ENCODE results near the gene C5AR2.

DNA sequence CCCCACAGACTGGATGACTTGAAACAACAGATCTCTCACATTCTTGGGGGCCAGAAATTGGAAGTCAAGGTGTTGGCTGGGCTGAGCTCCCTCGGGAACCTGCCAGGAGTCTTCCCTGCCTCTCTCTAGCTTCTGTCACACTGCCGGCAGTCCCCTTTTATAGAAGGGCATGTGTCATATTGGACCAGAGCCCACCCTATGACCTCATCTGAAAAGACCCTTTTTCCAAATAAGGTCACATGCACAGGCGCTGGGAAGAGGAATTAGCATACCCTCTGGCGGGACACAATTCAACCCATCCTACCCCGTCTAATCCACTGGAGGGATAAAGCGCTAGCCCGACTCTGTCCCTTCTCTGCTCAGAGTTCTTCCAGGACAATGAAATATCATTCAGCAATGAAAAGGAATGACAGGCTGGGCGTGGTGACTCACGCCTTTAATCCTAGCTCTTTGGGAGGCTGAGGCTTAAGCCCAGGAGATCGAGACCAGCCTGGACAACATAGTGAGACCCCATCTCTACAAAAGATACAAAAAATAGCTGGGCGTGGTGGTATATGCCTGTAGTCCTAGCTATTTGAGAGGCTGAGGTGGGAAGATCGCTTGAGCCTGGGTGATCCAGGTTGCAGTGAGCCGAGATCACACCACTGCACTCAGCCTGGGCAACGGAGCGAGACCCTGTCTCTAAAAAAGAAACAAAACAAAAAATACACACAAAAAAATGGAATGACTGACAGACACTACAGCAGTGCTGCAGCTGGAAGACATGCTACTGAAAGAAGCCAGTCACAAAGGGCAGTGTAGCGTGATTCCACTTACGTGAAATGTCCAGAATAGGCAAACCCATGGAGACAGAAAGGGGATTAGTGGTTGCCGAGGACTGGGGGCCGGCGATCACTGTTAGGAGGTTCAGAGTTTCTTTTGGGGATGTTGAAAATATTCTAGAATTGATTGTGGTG lies 58.8 kb downstream of the C5AR2 start:
- TF ChIP-seq, protein P1, sequence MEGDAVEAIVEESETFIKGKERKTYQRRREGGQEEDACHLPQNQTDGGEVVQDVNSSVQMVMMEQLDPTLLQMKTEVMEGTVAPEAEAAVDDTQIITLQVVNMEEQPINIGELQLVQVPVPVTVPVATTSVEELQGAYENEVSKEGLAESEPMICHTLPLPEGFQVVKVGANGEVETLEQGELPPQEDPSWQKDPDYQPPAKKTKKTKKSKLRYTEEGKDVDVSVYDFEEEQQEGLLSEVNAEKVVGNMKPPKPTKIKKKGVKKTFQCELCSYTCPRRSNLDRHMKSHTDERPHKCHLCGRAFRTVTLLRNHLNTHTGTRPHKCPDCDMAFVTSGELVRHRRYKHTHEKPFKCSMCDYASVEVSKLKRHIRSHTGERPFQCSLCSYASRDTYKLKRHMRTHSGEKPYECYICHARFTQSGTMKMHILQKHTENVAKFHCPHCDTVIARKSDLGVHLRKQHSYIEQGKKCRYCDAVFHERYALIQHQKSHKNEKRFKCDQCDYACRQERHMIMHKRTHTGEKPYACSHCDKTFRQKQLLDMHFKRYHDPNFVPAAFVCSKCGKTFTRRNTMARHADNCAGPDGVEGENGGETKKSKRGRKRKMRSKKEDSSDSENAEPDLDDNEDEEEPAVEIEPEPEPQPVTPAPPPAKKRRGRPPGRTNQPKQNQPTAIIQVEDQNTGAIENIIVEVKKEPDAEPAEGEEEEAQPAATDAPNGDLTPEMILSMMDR (optimal IDR thresholded peaks at IDR 0.05 in 1 of 3, IDR thresholded peaks at IDR 0.05 in 1 of 3, conservative IDR thresholded peaks at IDR 0.05 in 1 of 3; ENCODE audit: extremely low read depth in 1 of 3, insufficient read depth in 2 of 3, low read length in 3 of 3) = no peak
- TF ChIP-seq EZH2 (IDR thresholded peaks at IDR 0.05; ENCODE audit: low read length) = no peak

Measured in keratinocyte (primary cell).